Caco-2 (cell line): ENCODE results near the gene MRPL12. TPM values are rescaled to one million over a fixed set of nuclear protein-coding genes. Genes with fewer than 3 reads are reported as not detected.
"Not testable (repeated sequence)": the region's sequence is repeated elsewhere in the genome, so short reads cannot be mapped to it uniquely, and the experiment has no call there.

ENCODE experiments used
- BruUV-seq: library from RNA; stranded (reverse); fragments of 400-500 nt; replicated peaks from 2 replicates; lab custom pipeline; 2021; lab: Mats Ljungman, UMichigan
- CTCF ChIA-PET: fragments of 300-600 bp; sonication (Branson Sonifier 250); formaldehyde crosslinking; loops from one replicate; lab custom pipeline; 2022; ENCODE audit warnings: antibody characterized with exemption; lab: Charles Lee
- POLR2A ChIA-PET: fragments of 300-600 bp; sonication (Branson Sonifier 250); formaldehyde crosslinking; loops from one replicate; lab custom pipeline; 2022; ENCODE audit warnings: antibody characterized with exemption; lab: Charles Lee
- DNase-seq, 2 experiments: peaks; one replicate each; pipeline versions ENCODE4 v3.0.0 to v3.0.0-alpha.2; 2020 to 2022
- H3K27me3 ChIP-seq: replicated peaks from 2 replicates; pipeline ENCODE4 v1.6.0; 2011; ENCODE audit warnings: low read length; ENCODE audit not compliant: control insufficient read depth, insufficient read depth
- H3K36me3 ChIP-seq: 2 replicates; pipeline ENCODE4 v1.5.1; 2011; ENCODE audit warnings: low read length; ENCODE audit not compliant: control insufficient read depth, insufficient read depth
- H3K4me1 ChIP-seq: fragments of 250-450 bp; sonication (Bioruptor Pico); 2 replicates; pipeline ENCODE4 v1.5.1; 2020; ENCODE audit warnings: mild to moderate bottlenecking
- H3K4me3 ChIP-seq: 2 replicates; pipeline ENCODE4 v1.5.1; 2011; ENCODE audit warnings: low read depth, mild to moderate bottlenecking, control low read depth, low read length
- H3K9me3 ChIP-seq: fragments of 250-450 bp; sonication (Bioruptor Pico); 2 replicates; pipeline ENCODE4 v1.5.1; 2020; ENCODE audit warnings: mild to moderate bottlenecking, moderate library complexity
- H3K27ac Mint-ChIP-seq: one replicate; pipeline ENCODE4 v1.8.0; 2022; ENCODE audit warnings: mixed read lengths; ENCODE audit not compliant: unreplicated experiment
- H3K27me3 Mint-ChIP-seq: one replicate; pipeline ENCODE4 v1.8.0; 2022; ENCODE audit warnings: mixed read lengths; ENCODE audit not compliant: insufficient read depth, unreplicated experiment
- H3K36me3 Mint-ChIP-seq: one replicate; pipeline ENCODE4 v1.8.0; 2022; ENCODE audit warnings: mild to moderate bottlenecking, mixed read lengths; ENCODE audit not compliant: insufficient read depth, unreplicated experiment
- H3K4me1 Mint-ChIP-seq: one replicate; pipeline ENCODE4 v1.8.0; 2022; ENCODE audit warnings: low read depth, mixed read lengths; ENCODE audit not compliant: unreplicated experiment
- H3K4me3 Mint-ChIP-seq: one replicate; pipeline ENCODE4 v1.8.0; 2022; ENCODE audit warnings: mild to moderate bottlenecking, moderate library complexity, mixed read lengths; ENCODE audit not compliant: unreplicated experiment
- H3K9me3 Mint-ChIP-seq: one replicate; pipeline ENCODE4 v1.8.0; 2022; ENCODE audit warnings: mixed read lengths; ENCODE audit not compliant: unreplicated experiment
- intact Hi-C: fragments of 100-400 bp; cut with micrococcal nuclease; formaldehyde crosslinking; loops from one replicate; pipeline ENCODE4 v1.10.0; 2022; ENCODE audit not compliant: unreplicated experiment
- total RNA-seq: library from RNA; stranded (reverse); gene quantifications from 2 replicates; pipeline ENCODE4 v1.2.3, GENCODE V29; 2022
- TF ChIP-seq, protein P1 (sequence below), 2 experiments: fragments of 200-600 bp in 1 of 2; IDR thresholded peaks; 1 replicate in 1 of 2; 2 replicates in 1 of 2; pipeline versions ENCODE4 v1.5.1 to v1.8.0; 2011 to 2022; ENCODE audit warnings: antibody characterized with exemption in 1 of 2, control low read depth in 1 of 2, inconsistent platforms in 1 of 2, low read depth in 1 of 2, low read length in 1 of 2, mild to moderate bottlenecking in 1 of 2, moderate library complexity in 1 of 2; ENCODE audit not compliant: insufficient read depth in 1 of 2, severe bottlenecking in 1 of 2, unreplicated experiment in 1 of 2

Gene MRPL12
- total RNA-seq, 1 experiment from 2014 or later = 164 TPM

- intact Hi-C loops = no loop called here
- peaks cover 5% of the 10 kb centered on the region for H3K4me1 Mint-ChIP-seq
- CTCF ChIA-PET = no interaction called here
Observed at GRCh38 chr17:81673561-81674258, 29.5 kb upstream of the MRPL12 start.

DNA sequence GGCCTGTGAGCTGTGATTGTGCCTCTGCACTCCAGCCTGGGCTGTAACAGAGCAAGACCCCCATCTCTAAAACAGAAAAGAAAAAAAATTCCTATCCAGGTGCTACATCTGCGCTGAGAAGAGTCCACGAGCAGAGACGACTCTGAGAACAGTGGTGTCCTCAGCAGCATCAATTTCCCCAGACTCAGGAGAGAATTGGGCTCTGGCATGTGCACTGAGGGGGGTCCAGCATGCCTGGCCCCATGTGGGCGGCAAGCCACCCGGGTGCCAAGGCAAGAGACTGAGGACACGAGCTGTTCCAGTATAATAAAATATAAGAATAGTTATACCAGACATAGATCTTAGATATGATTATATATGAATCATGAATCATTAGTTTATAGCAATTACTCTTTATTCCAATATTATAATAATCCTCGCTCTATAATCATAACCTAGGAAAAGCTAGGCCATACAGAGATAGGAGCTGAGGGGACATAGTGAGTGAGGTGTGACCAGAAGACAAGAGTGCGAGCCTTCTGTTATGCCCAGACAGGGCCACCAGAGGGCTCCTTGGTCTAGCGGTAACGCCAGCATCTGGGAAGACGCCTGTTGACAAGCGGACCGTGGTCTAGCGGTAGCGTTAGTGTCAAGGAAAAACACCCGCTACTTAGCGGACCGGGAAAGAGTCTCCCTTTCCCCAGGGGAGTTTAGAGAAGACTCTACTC is 27.5 kb upstream of the MRPL12 start:
- H3K27me3 ChIP-seq, H3K9me3 Mint-ChIP-seq, BruUV-seq, H3K4me1 ChIP-seq, H3K4me3 Mint-ChIP-seq, H3K9me3 ChIP-seq, H3K36me3 ChIP-seq, H3K27ac Mint-ChIP-seq, H3K4me1 Mint-ChIP-seq, intact Hi-C loops, H3K27me3 Mint-ChIP-seq, H3K4me3 ChIP-seq: not testable (repeated sequence)
- H3K36me3 Mint-ChIP-seq = peaks cover 74% of the 10 kb centered on the region
- ChIA-PET POLR2A (interaction anchor here (0.6 kb wide), 1 partner anchor 154 kb away, joined by 4 read pairs; no protein-coding TSS in a partner anchor), CTCF (interaction anchor here (1.0 kb wide), 1 partner anchor 27 kb away, joined by 5 read pairs; no protein-coding TSS in a partner anchor)
- DNase-seq = peak; percentile 55 to 61
- TF ChIP-seq, protein P1, sequence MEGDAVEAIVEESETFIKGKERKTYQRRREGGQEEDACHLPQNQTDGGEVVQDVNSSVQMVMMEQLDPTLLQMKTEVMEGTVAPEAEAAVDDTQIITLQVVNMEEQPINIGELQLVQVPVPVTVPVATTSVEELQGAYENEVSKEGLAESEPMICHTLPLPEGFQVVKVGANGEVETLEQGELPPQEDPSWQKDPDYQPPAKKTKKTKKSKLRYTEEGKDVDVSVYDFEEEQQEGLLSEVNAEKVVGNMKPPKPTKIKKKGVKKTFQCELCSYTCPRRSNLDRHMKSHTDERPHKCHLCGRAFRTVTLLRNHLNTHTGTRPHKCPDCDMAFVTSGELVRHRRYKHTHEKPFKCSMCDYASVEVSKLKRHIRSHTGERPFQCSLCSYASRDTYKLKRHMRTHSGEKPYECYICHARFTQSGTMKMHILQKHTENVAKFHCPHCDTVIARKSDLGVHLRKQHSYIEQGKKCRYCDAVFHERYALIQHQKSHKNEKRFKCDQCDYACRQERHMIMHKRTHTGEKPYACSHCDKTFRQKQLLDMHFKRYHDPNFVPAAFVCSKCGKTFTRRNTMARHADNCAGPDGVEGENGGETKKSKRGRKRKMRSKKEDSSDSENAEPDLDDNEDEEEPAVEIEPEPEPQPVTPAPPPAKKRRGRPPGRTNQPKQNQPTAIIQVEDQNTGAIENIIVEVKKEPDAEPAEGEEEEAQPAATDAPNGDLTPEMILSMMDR (IDR thresholded peaks at IDR 0.05; ENCODE audit: insufficient read depth in 1 of 2, low read depth in 1 of 2, low read length in 1 of 2, severe bottlenecking in 1 of 2, unreplicated experiment in 1 of 2) = peak; percentile 31 to 65

More at GRCh38 chr17:81673561-81674258, 29.5 kb upstream of the MRPL12 start:
- Histone ChIP-seq H3K4me1 (no peaks in the 10 kb centered on the region), H3K9me3 (no peaks in the 10 kb centered on the region), H3K4me3 (no peak overlapping the region), H3K36me3 (peaks cover 5% of the 10 kb centered on the region; the same call in 1 of the 2 replicates), H3K27me3 (no peaks in the 10 kb centered on the region)
- TF ChIP-seq, protein P1 (IDR thresholded peaks at IDR 0.05; ENCODE audit: insufficient read depth in 1 of 2, low read depth in 1 of 2, low read length in 1 of 2, severe bottlenecking in 1 of 2, unreplicated experiment in 1 of 2) = no peak
- Mint-ChIP-seq H3K36me3 (peaks cover 84% of the 10 kb centered on the region), H3K27ac (peak overlapping the region; percentile 32), H3K9me3 (no peaks in the 10 kb centered on the region), H3K27me3 (no peaks in the 10 kb centered on the region), H3K4me3 (no peak overlapping the region)
- DNase-seq = no peak
- no TSS peak for BruUV-seq
- POLR2A ChIA-PET = no interaction called here

DNA sequence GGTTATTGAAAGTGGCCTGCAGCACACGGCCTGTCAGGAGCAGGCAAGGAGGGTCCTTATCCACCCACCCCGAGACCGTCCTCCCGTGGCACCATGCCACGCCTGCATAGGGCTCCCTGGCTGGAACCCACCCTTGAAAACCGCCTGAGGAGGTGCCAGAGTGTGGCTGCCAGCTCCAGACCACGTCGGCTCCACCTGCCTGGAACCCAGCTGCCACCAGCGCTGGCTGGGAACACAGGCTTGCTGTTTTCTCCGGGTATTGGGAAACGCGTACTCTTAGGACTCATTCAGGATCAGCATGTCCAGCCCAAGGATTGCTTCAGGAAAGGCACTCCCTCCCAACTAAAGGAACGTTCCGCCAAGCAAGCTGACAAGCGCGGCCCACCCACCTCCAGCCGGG is 26.3 kb upstream of the MRPL12 start:
- Histone ChIP-seq H3K4me3 (no peak overlapping the region), H3K4me1 (no peaks in the 10 kb centered on the region), H3K9me3 (no peaks in the 10 kb centered on the region), H3K36me3 (peaks cover 1% of the 10 kb centered on the region; the same call in 1 of the 2 replicates), H3K27me3 (no peaks in the 10 kb centered on the region)
- CTCF ChIA-PET = interaction anchor here (0.6 kb wide), 1 partner anchor 195 kb away, joined by 4 read pairs; no protein-coding TSS in a partner anchor
- Mint-ChIP-seq H3K9me3 (no peaks in the 10 kb centered on the region), H3K27ac (no peak overlapping the region), H3K27me3 (no peaks in the 10 kb centered on the region), H3K4me3 (no peak overlapping the region), H3K4me1 (peaks cover 5% of the 10 kb centered on the region), H3K36me3 (peaks cover 62% of the 10 kb centered on the region)
- TF ChIP-seq, protein P1 (IDR thresholded peaks at IDR 0.05; ENCODE audit: insufficient read depth in 1 of 2, low read depth in 1 of 2, low read length in 1 of 2, severe bottlenecking in 1 of 2, unreplicated experiment in 1 of 2) = no peak
- intact Hi-C loops = no loop called here
- DNase-seq = no peak
- no TSS peak for BruUV-seq
- POLR2A ChIA-PET = no interaction called here
